IMR-90 (cell line): Measurements from ENCODE around the gene RSAD1. TPM values are rescaled to one million over a fixed set of nuclear protein-coding genes. Genes with fewer than 3 reads are reported as not detected.

Source experiments
- ATAC-seq: fragments of 200-7000 bp; cut with Tn5 transposase; 2 replicates; pipeline ENCODE4 v1.9.1; 2020; ENCODE audit warnings: low read depth, mild to moderate bottlenecking, moderate library complexity
- BruUV-seq: library from RNA; stranded (reverse); fragments of 400-500 nt; replicated peaks from 2 replicates; lab custom pipeline; 2021; lab: Mats Ljungman, UMichigan
- CTCF ChIA-PET: fragments of 300-600 bp; formaldehyde crosslinking; extraction: SDS; loops from one replicate; lab custom pipeline; 2021; ENCODE audit warnings: antibody characterized with exemption; lab: Yijun Ruan, JAX
- POLR2A ChIA-PET: fragments of 300-600 bp; sonication (Branson Sonifier 250); formaldehyde crosslinking; loops from one replicate; lab custom pipeline; 2022; ENCODE audit warnings: antibody characterized with exemption; ENCODE audit not compliant: unreplicated experiment; lab: Charles Lee
- DNase-seq: peaks from one replicate; pipeline ENCODE4 v3.0.0; 2013
- H2AFZ ChIP-seq: replicated peaks from 2 replicates; pipeline ENCODE3; 2013; ENCODE audit warnings: low read length, mild to moderate bottlenecking; ENCODE audit not compliant: poor library complexity
- H2AK5ac ChIP-seq: 2 replicates; pipeline ENCODE4 v1.6.1; 2013; ENCODE audit warnings: low read depth, low read length, inconsistent platforms
- H2AK9ac ChIP-seq: replicated peaks from 2 replicates; pipeline ENCODE3; 2013; ENCODE audit warnings: mild to moderate bottlenecking, low read depth, low read length, moderate library complexity; ENCODE audit not compliant: poor library complexity
- H2BK120ac ChIP-seq: 2 replicates; pipeline ENCODE4 v1.6.1; 2013; ENCODE audit warnings: low read depth, low read length, inconsistent platforms
- H2BK15ac ChIP-seq: 3 replicates; pipeline ENCODE4 v1.6.1; 2013; ENCODE audit warnings: low read depth, low read length, inconsistent platforms
- H2BK20ac ChIP-seq: 2 replicates; pipeline ENCODE4 v1.6.1; 2013; ENCODE audit warnings: low read depth, mild to moderate bottlenecking, inconsistent platforms, low read length, moderate library complexity
- H2BK5ac ChIP-seq: 2 replicates; pipeline ENCODE4 v1.6.1; 2013; ENCODE audit warnings: mild to moderate bottlenecking, low read depth, low read length, inconsistent platforms; ENCODE audit not compliant: poor library complexity, severe bottlenecking
- H3K14ac ChIP-seq: replicated peaks from 2 replicates; pipeline ENCODE4 v1.6.1; 2013; ENCODE audit warnings: low read depth, low read length, inconsistent platforms
- H3K18ac ChIP-seq: 2 replicates; pipeline ENCODE4 v1.6.1; 2013; ENCODE audit warnings: low read depth, low read length, control low read depth
- H3K23ac ChIP-seq: 2 replicates; pipeline ENCODE4 v1.6.1; 2013; ENCODE audit warnings: low read depth, low read length, inconsistent platforms
- H3K27ac ChIP-seq: 2 replicates; pipeline ENCODE4 v1.5.1; 2013; ENCODE audit warnings: mild to moderate bottlenecking, control low read depth, low read length; ENCODE audit not compliant: insufficient read depth
- H3K27me3 ChIP-seq: 2 replicates; pipeline ENCODE4 v1.6.1; 2013; ENCODE audit warnings: low read length; ENCODE audit not compliant: control insufficient read depth, insufficient read depth
- H3K36me3 ChIP-seq: 2 replicates; pipeline ENCODE4 v1.6.1; 2013; ENCODE audit warnings: low read length, mixed read lengths; ENCODE audit not compliant: control insufficient read depth, insufficient read depth
- H3K4ac ChIP-seq: 2 replicates; pipeline ENCODE4 v1.6.1; 2013; ENCODE audit warnings: low read depth, low read length, inconsistent platforms
- H3K4me1 ChIP-seq: 2 replicates; pipeline ENCODE4 v1.6.1; 2013; ENCODE audit warnings: low read length, mixed read lengths; ENCODE audit not compliant: control insufficient read depth, insufficient read depth
- H3K4me2 ChIP-seq: 2 replicates; pipeline ENCODE4 v1.6.1; 2013; ENCODE audit warnings: low read depth, mild to moderate bottlenecking, control low read depth, low read length, moderate library complexity
- H3K4me3 ChIP-seq: 2 replicates; pipeline ENCODE4 v1.5.1; 2013; ENCODE audit warnings: low read depth, mild to moderate bottlenecking, control low read depth, low read length, moderate library complexity; ENCODE audit not compliant: insufficient read depth
- H3K56ac ChIP-seq: 2 replicates; pipeline ENCODE4 v1.6.1; 2013; ENCODE audit warnings: low read length, inconsistent platforms; ENCODE audit not compliant: insufficient read depth; ENCODE audit errors: extremely low read depth
- H3K79me1 ChIP-seq, 2 experiments: 2 replicates each; pipeline ENCODE4 v1.6.1; 2013; ENCODE audit warnings: low read length in 2 of 2, inconsistent platforms in 1 of 2, low read depth in 1 of 2
- H3K9ac ChIP-seq: 2 replicates; pipeline ENCODE4 v1.6.1; 2013; ENCODE audit warnings: low read depth, low read length, control low read depth
- H3K9me1 ChIP-seq: 2 replicates; pipeline ENCODE4 v1.6.1; 2013; ENCODE audit warnings: low read length, inconsistent platforms; ENCODE audit not compliant: insufficient read depth
- H3K9me3 ChIP-seq: 2 replicates; pipeline ENCODE4 v1.6.1; 2013; ENCODE audit warnings: low read length; ENCODE audit not compliant: control insufficient read depth, insufficient read depth
- H4K20me1 ChIP-seq: 2 replicates; pipeline ENCODE4 v1.6.1; 2013; ENCODE audit warnings: low read length, inconsistent platforms; ENCODE audit not compliant: insufficient read depth
- H4K5ac ChIP-seq: 2 replicates; pipeline ENCODE4 v1.6.1; 2013; ENCODE audit warnings: mild to moderate bottlenecking, low read depth, low read length, control low read depth
- H4K8ac ChIP-seq, 2 experiments: 2 replicates each; pipeline ENCODE4 v1.6.1; 2013; ENCODE audit warnings: low read depth in 2 of 2, low read length in 2 of 2, control low read depth in 1 of 2, inconsistent platforms in 1 of 2
- H4K91ac ChIP-seq: 2 replicates; pipeline ENCODE4 v1.6.1; 2013; ENCODE audit warnings: low read depth, low read length, inconsistent platforms; ENCODE audit not compliant: insufficient read depth
- BHLHE40 ChIP-seq: fragments of 150-350 bp; IDR thresholded peaks from 2 replicates; pipeline ENCODE4 v1.6.1; 2016; ENCODE audit warnings: mild to moderate bottlenecking, low read depth, low read length
- CEBPB ChIP-seq: IDR thresholded peaks from 2 replicates; pipeline ENCODE4 v1.6.1; 2012; ENCODE audit warnings: low read depth, low read length, improper control_type of control experiment
- CHD1 ChIP-seq: IDR thresholded peaks from 2 replicates; pipeline ENCODE4 v1.6.1; 2012; ENCODE audit warnings: low read depth, low read length, improper control_type of control experiment
- FOS ChIP-seq: fragments of 150-350 bp; IDR thresholded peaks from 2 replicates; pipeline ENCODE4 v1.6.1; 2016; ENCODE audit warnings: low read depth, low read length
- MAFK ChIP-seq: IDR thresholded peaks from 2 replicates; pipeline ENCODE4 v1.6.1; 2012; ENCODE audit warnings: low read depth, low read length, improper control_type of control experiment
- MAZ ChIP-seq: IDR thresholded peaks from 2 replicates; pipeline ENCODE4 v1.6.1; 2012; ENCODE audit warnings: low read depth, mild to moderate bottlenecking, low read length, improper control_type of control experiment, moderate library complexity, borderline replicate concordance
- MXI1 ChIP-seq: IDR thresholded peaks from 2 replicates; pipeline ENCODE4 v1.6.1; 2012; ENCODE audit warnings: low read depth, mild to moderate bottlenecking, low read length, moderate library complexity, borderline replicate concordance
- NFE2L2 ChIP-seq: fragments of 150-350 bp; IDR thresholded peaks from 2 replicates; pipeline ENCODE4 v1.6.1; 2016; ENCODE audit warnings: low read depth, mild to moderate bottlenecking, low read length
- POLR2A ChIP-seq: IDR thresholded peaks from 2 replicates; pipeline ENCODE4 v1.6.1; 2012; ENCODE audit warnings: mild to moderate bottlenecking, low read depth, low read length
- RAD21 ChIP-seq: IDR thresholded peaks from 2 replicates; pipeline ENCODE4 v1.6.1; 2012; ENCODE audit warnings: low read length, improper control_type of control experiment
- RCOR1 ChIP-seq: IDR thresholded peaks from 2 replicates; pipeline ENCODE4 v1.6.1; 2012; ENCODE audit warnings: mild to moderate bottlenecking, low read length, improper control_type of control experiment; ENCODE audit not compliant: insufficient replicate concordance
- RFX5 ChIP-seq: IDR thresholded peaks from 2 replicates; pipeline ENCODE4 v1.8.0; 2012; ENCODE audit warnings: low read depth, mild to moderate bottlenecking, low read length, moderate library complexity
- SMC3 ChIP-seq: fragments of 150-350 bp; IDR thresholded peaks from 2 replicates; pipeline ENCODE4 v1.6.1; 2016; ENCODE audit warnings: low read depth, mild to moderate bottlenecking, antibody characterized with exemption, low read length, moderate library complexity
- WGBS, 2 experiments: methylation state at CpG; one replicate each; pipeline versions ENCODE4 v1.1.5 to v1.1.7; 2013; ENCODE audit warnings: missing lambda C conversion rate in 2 of 2; ENCODE audit not compliant: insufficient read length in 1 of 2; ENCODE audit errors: extremely low coverage in 2 of 2; 5-methylcytosine and 5-hydroxymethylcytosine counted together
- dilution Hi-C: fragments of 300-500 bp; cut with HindIII; formaldehyde crosslinking; loops from one replicate; pipeline ENCODE4 v1.14.3; 2018; ENCODE audit warnings: low sequenced_read_pairs; ENCODE audit not compliant: unreplicated experiment
- in situ Hi-C: fragments of 300-500 bp; cut with MboI; formaldehyde crosslinking; loops from 3 replicates; pipeline ENCODE4 v1.14.3; 2019; ENCODE audit warnings: low sequenced_read_pairs, inconsistent platforms, mixed read lengths
- intact Hi-C: fragments of 100-400 bp; cut with micrococcal nuclease; formaldehyde crosslinking; loops from 2 replicates; pipeline ENCODE4 v1.10.0; 2022
- polyA plus RNA-seq, 3 experiments: library from polyadenylated mRNA; depleted of rRNA; stranded (reverse); fragments of >200 nt; gene quantifications; 2 replicates each; pipeline ENCODE4 v1.2.3, GENCODE V29; 2012; ENCODE audit warnings: low replicate concordance in 1 of 3
- total RNA-seq: library from RNA; depleted of rRNA; stranded (reverse); fragments of >200 nt; gene quantifications from 2 replicates; pipeline ENCODE4 v1.2.3, GENCODE V29; 2012
- TF ChIP-seq, protein P1 (sequence below): fragments of 150-350 bp; IDR thresholded peaks from 2 replicates; pipeline ENCODE4 v1.6.1; 2016; ENCODE audit warnings: low read depth, mild to moderate bottlenecking, low read length, moderate library complexity, borderline replicate concordance
- TF ChIP-seq, protein P2 (sequence below): fragments of 150-350 bp; IDR thresholded peaks from 2 replicates; pipeline ENCODE4 v1.6.1; 2017; ENCODE audit warnings: mild to moderate bottlenecking, antibody characterized with exemption, low read length, low read depth
- TF ChIP-seq, protein P3 (sequence below): conservative IDR thresholded peaks from 2 replicates; pipeline ENCODE4 v1.5.1; 2012; ENCODE audit warnings: mild to moderate bottlenecking, low read depth, low read length, improper control_type of control experiment

The RSAD1 gene
- total and polyA plus RNA-seq, 2 of the 4 experiments (the other 2 are of a cell fraction) = 10.8 to 19.2 TPM

- Histone ChIP-seq H4K91ac (no peak overlapping the region), H3K79me1 (no peaks in the 10 kb centered on the region), H3K4me2 (no peak overlapping the region), H3K9me3 (no peaks in the 10 kb centered on the region), H3K14ac (no peak overlapping the region), H2BK20ac (no peak overlapping the region), H3K4me3 (no peak overlapping the region), H4K20me1 (no peaks in the 10 kb centered on the region), H2BK120ac (no peak overlapping the region), H3K23ac (no peak overlapping the region), H3K18ac (no peak overlapping the region), H3K36me3 (no peaks in the 10 kb centered on the region), H3K56ac (no peak overlapping the region), H2BK5ac (no peak overlapping the region), H2AK9ac (no peak overlapping the region), H2AFZ (no peak overlapping the region), H3K9me1 (no peaks in the 10 kb centered on the region), H2AK5ac (no peak overlapping the region), H3K9ac (no peak overlapping the region), H2BK15ac (no peak overlapping the region), H3K27me3 (peaks cover 19% of the 10 kb centered on the region), H3K27ac (no peak overlapping the region), H4K8ac (no peak overlapping the region), H4K5ac (no peak overlapping the region), H3K4me1 (no peaks in the 10 kb centered on the region), H3K4ac (no peak overlapping the region)
- ChIA-PET CTCF (no interaction called here), POLR2A (no interaction called here)
- BruUV-seq = no TSS peak
- WGBS, 2 experiments = no CpG with 5 or more reads among the region's 2 CpGs
- DNase-seq (no peak), ATAC-seq (no peak)
- in situ Hi-C loops = no loop called here
- TF ChIP-seq RCOR1 (no peak), RAD21 (no peak), MXI1 (no peak), BHLHE40 (no peak), POLR2A (no peak), SMC3 (no peak), RFX5 (no peak), MAZ (no peak), CEBPB (no peak), NFE2L2 (no peak), MAFK (no peak), CHD1 (no peak), FOS (no peak)
- TF ChIP-seq, protein P1, sequence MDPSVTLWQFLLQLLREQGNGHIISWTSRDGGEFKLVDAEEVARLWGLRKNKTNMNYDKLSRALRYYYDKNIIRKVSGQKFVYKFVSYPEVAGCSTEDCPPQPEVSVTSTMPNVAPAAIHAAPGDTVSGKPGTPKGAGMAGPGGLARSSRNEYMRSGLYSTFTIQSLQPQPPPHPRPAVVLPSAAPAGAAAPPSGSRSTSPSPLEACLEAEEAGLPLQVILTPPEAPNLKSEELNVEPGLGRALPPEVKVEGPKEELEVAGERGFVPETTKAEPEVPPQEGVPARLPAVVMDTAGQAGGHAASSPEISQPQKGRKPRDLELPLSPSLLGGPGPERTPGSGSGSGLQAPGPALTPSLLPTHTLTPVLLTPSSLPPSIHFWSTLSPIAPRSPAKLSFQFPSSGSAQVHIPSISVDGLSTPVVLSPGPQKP = no peak
- TF ChIP-seq, protein P2, sequence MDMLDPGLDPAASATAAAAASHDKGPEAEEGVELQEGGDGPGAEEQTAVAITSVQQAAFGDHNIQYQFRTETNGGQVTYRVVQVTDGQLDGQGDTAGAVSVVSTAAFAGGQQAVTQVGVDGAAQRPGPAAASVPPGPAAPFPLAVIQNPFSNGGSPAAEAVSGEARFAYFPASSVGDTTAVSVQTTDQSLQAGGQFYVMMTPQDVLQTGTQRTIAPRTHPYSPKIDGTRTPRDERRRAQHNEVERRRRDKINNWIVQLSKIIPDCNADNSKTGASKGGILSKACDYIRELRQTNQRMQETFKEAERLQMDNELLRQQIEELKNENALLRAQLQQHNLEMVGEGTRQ = no peak
- TF ChIP-seq, protein P3, sequence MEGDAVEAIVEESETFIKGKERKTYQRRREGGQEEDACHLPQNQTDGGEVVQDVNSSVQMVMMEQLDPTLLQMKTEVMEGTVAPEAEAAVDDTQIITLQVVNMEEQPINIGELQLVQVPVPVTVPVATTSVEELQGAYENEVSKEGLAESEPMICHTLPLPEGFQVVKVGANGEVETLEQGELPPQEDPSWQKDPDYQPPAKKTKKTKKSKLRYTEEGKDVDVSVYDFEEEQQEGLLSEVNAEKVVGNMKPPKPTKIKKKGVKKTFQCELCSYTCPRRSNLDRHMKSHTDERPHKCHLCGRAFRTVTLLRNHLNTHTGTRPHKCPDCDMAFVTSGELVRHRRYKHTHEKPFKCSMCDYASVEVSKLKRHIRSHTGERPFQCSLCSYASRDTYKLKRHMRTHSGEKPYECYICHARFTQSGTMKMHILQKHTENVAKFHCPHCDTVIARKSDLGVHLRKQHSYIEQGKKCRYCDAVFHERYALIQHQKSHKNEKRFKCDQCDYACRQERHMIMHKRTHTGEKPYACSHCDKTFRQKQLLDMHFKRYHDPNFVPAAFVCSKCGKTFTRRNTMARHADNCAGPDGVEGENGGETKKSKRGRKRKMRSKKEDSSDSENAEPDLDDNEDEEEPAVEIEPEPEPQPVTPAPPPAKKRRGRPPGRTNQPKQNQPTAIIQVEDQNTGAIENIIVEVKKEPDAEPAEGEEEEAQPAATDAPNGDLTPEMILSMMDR = no peak
- dilution Hi-C loops = no loop called here
- intact Hi-C loops = no loop called here
These were observed 42.9 kb downstream of the RSAD1 start for GRCh38 chr17:50521514-50521913.
